Osteoblast (primary cell): ENCODE data around the gene PEX26. TPM values are rescaled to one million over a fixed set of nuclear protein-coding genes. Genes with fewer than 3 reads are reported as not detected.

Source experiments
- DNase-seq: peaks from one replicate; pipeline ENCODE4 v3.0.0; 2011; ENCODE audit warnings: low spot score, mixed read lengths; ENCODE audit not compliant: insufficient read length; ENCODE audit errors: missing footprints
- H2AFZ ChIP-seq: 2 replicates; pipeline ENCODE4 v1.6.0; 2011; ENCODE audit warnings: mild to moderate bottlenecking, low read length
- H3K27ac ChIP-seq: 2 replicates; pipeline ENCODE4 v1.5.1; 2011; ENCODE audit warnings: mild to moderate bottlenecking, low read depth, low read length, moderate library complexity
- H3K27me3 ChIP-seq: 2 replicates; pipeline ENCODE4 v1.6.0; 2012; ENCODE audit warnings: mild to moderate bottlenecking, control low read depth, inconsistent platforms, low read length, moderate library complexity; ENCODE audit not compliant: insufficient read depth
- H3K36me3 ChIP-seq: 2 replicates; pipeline ENCODE4 v1.5.1; 2011; ENCODE audit warnings: mild to moderate bottlenecking, low read length, control low read depth, moderate library complexity; ENCODE audit not compliant: insufficient read depth
- H3K4me1 ChIP-seq: 2 replicates; pipeline ENCODE4 v1.5.1; 2011; ENCODE audit warnings: mild to moderate bottlenecking, low read length, control low read depth, moderate library complexity; ENCODE audit not compliant: insufficient read depth
- H3K4me2 ChIP-seq: 2 replicates; pipeline ENCODE4 v1.6.0; 2011; ENCODE audit warnings: mild to moderate bottlenecking, low read length; ENCODE audit not compliant: insufficient read depth
- H3K4me3 ChIP-seq: fragments of 200-600 bp; sonication (generic); 3 replicates; pipeline ENCODE4 v1.5.1; 2012; ENCODE audit warnings: mild to moderate bottlenecking, low read length, inconsistent platforms; ENCODE audit not compliant: insufficient read depth
- H3K79me2 ChIP-seq: 2 replicates; pipeline ENCODE4 v1.6.0; 2012; ENCODE audit warnings: mild to moderate bottlenecking, low read length, control low read depth, inconsistent platforms; ENCODE audit not compliant: insufficient read depth
- H3K9me3 ChIP-seq: 2 replicates; pipeline ENCODE4 v1.5.1; 2011; ENCODE audit warnings: low read depth, low read length, control low read depth
- H4K20me1 ChIP-seq: 2 replicates; pipeline ENCODE4 v1.6.0; 2012; ENCODE audit warnings: mild to moderate bottlenecking, low read length, control low read depth; ENCODE audit not compliant: insufficient read depth
- CTCF ChIP-seq: IDR thresholded peaks from 2 replicates; pipeline ENCODE4 v1.5.1; 2011; ENCODE audit warnings: mild to moderate bottlenecking, low read depth, low read length, moderate library complexity; ENCODE audit errors: extremely low read depth
- total RNA-seq: library from RNA; depleted of rRNA; stranded (reverse); fragments of >200 nt; gene quantifications from 2 replicates; pipeline ENCODE4 v1.2.3, GENCODE V29; 2012

PEX26 gene
- total RNA-seq, 1 donor: 26.8 TPM

GRCh38 chr22:18044548-18045271 is 33.1 kb upstream of the PEX26 start:
- DNase-seq: peak; percentile 86
- Histone ChIP-seq H3K4me2 (no peak overlapping the region), H4K20me1 (no peaks in the 10 kb centered on the region), H2AFZ (peak overlapping the region; percentile 7), H3K27ac (no peak overlapping the region), H3K79me2 (no peaks in the 10 kb centered on the region), H3K4me1 (peaks cover 11% of the 10 kb centered on the region), H3K36me3 (no peaks in the 10 kb centered on the region), H3K27me3 (no peaks in the 10 kb centered on the region), H3K9me3 (no peaks in the 10 kb centered on the region), H3K4me3 (no peak overlapping the region)
- no peak for TF ChIP-seq CTCF

- H3K27me3 ChIP-seq: no peaks in the 10 kb centered on the region
- DNase-seq: peak; percentile 71
- no peak for TF ChIP-seq CTCF
- no peaks in the 10 kb centered on the region for H3K79me2 ChIP-seq
- no peak overlapping the region for H3K4me2 ChIP-seq
- H3K36me3 ChIP-seq: no peaks in the 10 kb centered on the region
- no peak overlapping the region for H3K27ac ChIP-seq
- H3K9me3 ChIP-seq: no peaks in the 10 kb centered on the region
- H3K4me1 ChIP-seq: peaks cover 11% of the 10 kb centered on the region
- H3K4me3 ChIP-seq: no peak overlapping the region
- no peaks in the 10 kb centered on the region for H4K20me1 ChIP-seq
- no peak overlapping the region for H2AFZ ChIP-seq
Measured at GRCh38 chr22:18045794-18046193, 32.0 kb upstream of the PEX26 start.

- no peak overlapping the region for H3K27ac ChIP-seq
- DNase-seq: no peak
- H3K4me2 ChIP-seq: peak overlapping the region; percentile 40
- H3K4me1 ChIP-seq: peaks cover 7% of the 10 kb centered on the region
- no peaks in the 10 kb centered on the region for H4K20me1 ChIP-seq
- H3K9me3 ChIP-seq: no peaks in the 10 kb centered on the region
- no peaks in the 10 kb centered on the region for H3K27me3 ChIP-seq
- TF ChIP-seq CTCF: no peak
- H2AFZ ChIP-seq: peak overlapping the region; percentile 6
- no peaks in the 10 kb centered on the region for H3K36me3 ChIP-seq
- no peak overlapping the region for H3K4me3 ChIP-seq
- H3K79me2 ChIP-seq: no peaks in the 10 kb centered on the region
Measured at GRCh38 chr22:18048041-18048440, 29.7 kb upstream of the PEX26 start.

- Histone ChIP-seq H3K4me1 (peaks cover 7% of the 10 kb centered on the region), H2AFZ (peak overlapping the region; percentile 46), H4K20me1 (no peaks in the 10 kb centered on the region), H3K27ac (no peak overlapping the region), H3K36me3 (no peaks in the 10 kb centered on the region), H3K4me2 (peak overlapping the region; percentile 40), H3K27me3 (no peaks in the 10 kb centered on the region), H3K9me3 (no peaks in the 10 kb centered on the region), H3K4me3 (peak overlapping the region; percentile 17), H3K79me2 (no peaks in the 10 kb centered on the region)
- TF ChIP-seq CTCF: no peak
- peak; percentile 74 for DNase-seq
Measured at GRCh38 chr22:18048441-18048898, 29.3 kb upstream of the PEX26 start.
